HepG2 (cell line): ENCODE data around the gene KANSL1. TPM values are rescaled to one million over a fixed set of nuclear protein-coding genes. Genes with fewer than 3 reads are reported as not detected.

Experiments
- AHR ChIP-seq: IDR thresholded peaks from 2 replicates; pipeline ENCODE4 v1.6.1; 2018; ENCODE audit warnings: missing genetic modification reagents, missing compliant biosample characterization
- CCDC6 ChIP-seq: sonication (generic); formaldehyde crosslinking; IDR thresholded peaks from 2 replicates; pipeline ENCODE4 v1.8.1; 2022; ENCODE audit warnings: mild to moderate bottlenecking, missing genetic modification reagents, moderate library complexity
- FOXK2 ChIP-seq: fragments of 450-650 bp; IDR thresholded peaks from 2 replicates; pipeline ENCODE4 v1.6.1; 2016
- MLXIP ChIP-seq: sonication (generic); formaldehyde crosslinking; IDR thresholded peaks from 2 replicates; pipeline ENCODE4 v1.9.0; 2021; ENCODE audit warnings: missing genetic modification reagents, borderline replicate concordance
- POLR2A ChIP-seq, 2 experiments: IDR thresholded peaks; 2 replicates each; pipeline ENCODE4 v1.6.1; 2011; ENCODE audit warnings: low read depth in 2 of 2, low read length in 2 of 2, mild to moderate bottlenecking in 1 of 2, moderate library complexity in 1 of 2; ENCODE audit not compliant: insufficient read depth in 1 of 2
- SP1 ChIP-seq, 2 experiments: fragments of 450-650 bp in 1 of 2; sonication (generic) in 1 of 2; formaldehyde crosslinking in 1 of 2; IDR thresholded peaks; 2 replicates each; pipeline versions ENCODE4 v1.4.0 to v1.6.1; 2016 to 2020; ENCODE audit warnings: missing genetic modification reagents in 1 of 2
- TBX3 ChIP-seq: fragments of 450-650 bp; IDR thresholded peaks from 2 replicates; pipeline ENCODE4 v1.6.1; 2017; ENCODE audit warnings: antibody characterized with exemption, mild to moderate bottlenecking, inconsistent platforms, borderline replicate concordance
- THRA ChIP-seq: sonication (generic); formaldehyde crosslinking; IDR thresholded peaks from 2 replicates; pipeline ENCODE4 v1.4.0; 2020; ENCODE audit warnings: missing genetic modification reagents, borderline replicate concordance
- ZBTB42 ChIP-seq: sonication (generic); formaldehyde crosslinking; IDR thresholded peaks from 2 replicates; pipeline ENCODE4 v1.5.0; 2020; ENCODE audit warnings: mild to moderate bottlenecking, missing genetic modification reagents
- ZNF142 ChIP-seq: sonication (generic); formaldehyde crosslinking; IDR thresholded peaks from 2 replicates; pipeline ENCODE4 v1.4.0; 2020; ENCODE audit warnings: missing genetic modification reagents
- ZNF773 ChIP-seq: sonication (generic); formaldehyde crosslinking; IDR thresholded peaks from 2 replicates; pipeline ENCODE4 v1.4.0; 2020; ENCODE audit warnings: missing genetic modification reagents, borderline replicate concordance
- ZNF776 ChIP-seq: sonication (generic); formaldehyde crosslinking; IDR thresholded peaks from 2 replicates; pipeline ENCODE4 v1.4.0; 2020; ENCODE audit warnings: mild to moderate bottlenecking, missing genetic modification reagents
- ZNF850 ChIP-seq: sonication (generic); formaldehyde crosslinking; conservative IDR thresholded peaks from 2 replicates; pipeline ENCODE4 v1.9.0; 2021; ENCODE audit warnings: mild to moderate bottlenecking, missing genetic modification reagents
- polyA plus RNA-seq, 8 experiments: library from polyadenylated mRNA; depleted of rRNA in 3 of 8; stranded (reverse) in 7 of 8; unstranded in 1 of 8; fragments of >200 nt; fragmentation: Illumina TruSeq in 4 of 8; extraction: Trizol in 4 of 8; gene quantifications; 2 replicates each; pipeline versions ENCODE4 v1.2.1 to v1.2.3, GENCODE V29; 2011 to 2016; ENCODE audit warnings: low read depth in 4 of 8, missing spikeins in 1 of 8, mixed read lengths in 1 of 8; ENCODE audit not compliant: insufficient read depth in 1 of 8
- total RNA-seq, 5 experiments: library from RNA; depleted of rRNA; stranded (reverse); fragments of >200 nt; fragmentation: Illumina TruSeq; extraction: Trizol; gene quantifications; 2 replicates each; pipeline ENCODE4 v1.2.3, GENCODE V29; 2016; ENCODE audit warnings: low read depth in 1 of 5
- TF ChIP-seq, protein P1 (sequence below): sonication (generic); formaldehyde crosslinking; IDR thresholded peaks from 2 replicates; pipeline ENCODE4 v1.4.0; 2020; ENCODE audit warnings: missing genetic modification reagents, borderline replicate concordance

The KANSL1 gene
- total and polyA plus RNA-seq, 2 of the 13 experiments (the other 11 are each of a cell fraction or from before 2014, with no cell fraction given), result 24.0 to 59.6 TPM

DNA sequence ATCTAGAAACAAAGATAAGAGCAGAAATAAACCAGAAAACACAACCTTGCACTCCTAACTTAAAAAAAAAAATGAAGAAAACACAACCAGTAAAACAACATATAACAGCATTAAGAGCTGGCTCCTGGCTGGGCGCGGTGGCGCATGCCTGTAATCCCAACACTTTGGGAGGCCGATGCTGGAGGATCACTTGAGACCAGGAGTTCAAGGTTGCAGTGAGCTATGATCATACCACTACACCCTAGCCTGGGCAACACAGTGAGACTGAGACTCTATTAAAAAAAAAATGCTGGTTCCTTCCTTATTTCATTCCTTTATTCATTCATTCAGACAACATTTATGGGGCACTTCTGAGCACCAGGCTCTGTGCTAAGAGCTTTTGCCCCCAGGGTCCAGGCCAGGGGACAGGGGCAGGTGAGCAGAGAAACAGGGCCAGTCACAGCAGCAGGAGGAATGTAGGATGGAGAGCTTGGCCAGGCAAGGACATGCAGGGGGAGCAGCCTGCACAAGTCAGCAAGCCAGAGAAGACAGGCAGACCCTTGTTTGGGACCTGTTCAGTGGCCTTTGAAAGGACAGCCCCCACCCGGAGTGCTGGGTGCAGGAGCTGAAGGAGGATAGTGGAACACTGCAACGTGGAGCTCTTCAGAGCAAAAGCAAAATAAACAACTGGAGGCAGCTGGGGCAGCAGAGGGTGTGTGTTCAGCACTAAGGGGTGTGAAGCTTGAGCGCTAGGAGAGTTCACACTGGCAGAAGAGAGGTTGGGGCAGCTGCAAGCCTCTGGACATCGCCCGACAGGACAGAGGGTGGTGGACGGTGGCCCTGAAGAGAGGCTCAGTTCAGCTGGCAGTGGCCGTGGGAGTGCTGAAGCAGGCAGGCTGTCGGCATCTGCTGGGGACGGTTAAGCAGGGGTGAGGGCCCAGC is 191.6 kb downstream of the KANSL1 start (continued):
- TF ChIP-seq, protein P1, sequence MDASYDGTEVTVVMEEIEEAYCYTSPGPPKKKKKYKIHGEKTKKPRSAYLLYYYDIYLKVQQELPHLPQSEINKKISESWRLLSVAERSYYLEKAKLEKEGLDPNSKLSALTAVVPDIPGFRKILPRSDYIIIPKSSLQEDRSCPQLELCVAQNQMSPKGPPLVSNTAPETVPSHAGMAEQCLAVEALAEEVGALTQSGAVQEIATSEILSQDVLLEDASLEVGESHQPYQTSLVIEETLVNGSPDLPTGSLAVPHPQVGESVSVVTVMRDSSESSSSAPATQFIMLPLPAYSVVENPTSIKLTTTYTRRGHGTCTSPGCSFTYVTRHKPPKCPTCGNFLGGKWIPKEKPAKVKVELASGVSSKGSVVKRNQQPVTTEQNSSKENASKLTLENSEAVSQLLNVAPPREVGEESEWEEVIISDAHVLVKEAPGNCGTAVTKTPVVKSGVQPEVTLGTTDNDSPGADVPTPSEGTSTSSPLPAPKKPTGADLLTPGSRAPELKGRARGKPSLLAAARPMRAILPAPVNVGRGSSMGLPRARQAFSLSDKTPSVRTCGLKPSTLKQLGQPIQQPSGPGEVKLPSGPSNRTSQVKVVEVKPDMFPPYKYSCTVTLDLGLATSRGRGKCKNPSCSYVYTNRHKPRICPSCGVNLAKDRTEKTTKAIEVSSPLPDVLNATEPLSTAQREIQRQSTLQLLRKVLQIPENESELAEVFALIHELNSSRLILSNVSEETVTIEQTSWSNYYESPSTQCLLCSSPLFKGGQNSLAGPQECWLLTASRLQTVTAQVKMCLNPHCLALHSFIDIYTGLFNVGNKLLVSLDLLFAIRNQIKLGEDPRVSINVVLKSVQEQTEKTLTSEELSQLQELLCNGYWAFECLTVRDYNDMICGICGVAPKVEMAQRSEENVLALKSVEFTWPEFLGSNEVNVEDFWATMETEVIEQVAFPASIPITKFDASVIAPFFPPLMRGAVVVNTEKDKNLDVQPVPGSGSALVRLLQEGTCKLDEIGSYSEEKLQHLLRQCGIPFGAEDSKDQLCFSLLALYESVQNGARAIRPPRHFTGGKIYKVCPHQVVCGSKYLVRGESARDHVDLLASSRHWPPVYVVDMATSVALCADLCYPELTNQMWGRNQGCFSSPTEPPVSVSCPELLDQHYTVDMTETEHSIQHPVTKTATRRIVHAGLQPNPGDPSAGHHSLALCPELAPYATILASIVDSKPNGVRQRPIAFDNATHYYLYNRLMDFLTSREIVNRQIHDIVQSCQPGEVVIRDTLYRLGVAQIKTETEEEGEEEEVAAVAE (CRISPR knock-in tag), result no peak
- TF ChIP-seq ZNF850 (CRISPR knock-in tag), result no peak
- no peak for TF ChIP-seq MLXIP
- no peak for TF ChIP-seq ZBTB42 (CRISPR knock-in tag)
- TF ChIP-seq AHR, result no peak
- no peak for TF ChIP-seq POLR2A (IDR thresholded peaks at IDR 0.05; ENCODE audit: insufficient read depth in 1 of 2, low read depth in 2 of 2, low read length in 2 of 2)
- no peak for TF ChIP-seq ZNF773 (CRISPR knock-in tag)
- TF ChIP-seq THRA (CRISPR knock-in tag), result no peak
- no peak for TF ChIP-seq ZNF142 (CRISPR knock-in tag)
- 0 out of 2 replicates have a peak, but pooled peaks have one; percentile 43 for TF ChIP-seq ZNF776 (CRISPR knock-in tag)
- no peak for TF ChIP-seq FOXK2
- TF ChIP-seq CCDC6 (CRISPR knock-in tag), result no peak
- TF ChIP-seq TBX3, result no peak
- no peak for TF ChIP-seq SP1 (IDR thresholded peaks at IDR 0.05)
- no peak for TF ChIP-seq SP1 (CRISPR knock-in tag; IDR thresholded peaks at IDR 0.05)
